OCI-LY7 (cell line): ENCODE measurements around the gene SLC22A13. TPM values are rescaled to one million over a fixed set of nuclear protein-coding genes. Genes with fewer than 3 reads are reported as not detected.

Source experiments
- BruUV-seq: library from RNA; stranded (reverse); fragments of 400-500 nt; replicated peaks from 2 replicates; lab custom pipeline; 2021; lab: Mats Ljungman, UMichigan
- CTCF ChIA-PET: fragments of 300-600 bp; sonication (Branson Sonifier 250); formaldehyde crosslinking; loops from one replicate; lab custom pipeline; 2022; ENCODE audit warnings: antibody characterized with exemption; ENCODE audit not compliant: unreplicated experiment; lab: Charles Lee
- POLR2A ChIA-PET: fragments of 300-600 bp; sonication (Branson Sonifier 250); formaldehyde crosslinking; loops from one replicate; lab custom pipeline; 2022; ENCODE audit warnings: antibody characterized with exemption; lab: Charles Lee
- DNase-seq: peaks from one replicate; pipeline ENCODE4 v3.0.0-alpha.2; 2015; ENCODE audit warnings: low spot score
- H2AFZ ChIP-seq: fragments of 200-600 bp; sonication (generic), shearing (Covaris generic); 2 replicates; pipeline ENCODE4 v1.6.1; 2014; ENCODE audit warnings: mild to moderate bottlenecking, antibody characterized with exemption, low read length, moderate library complexity
- H3K27ac ChIP-seq: fragments of 200-600 bp; sonication (generic); 2 replicates; pipeline ENCODE4 v1.5.1; 2014; ENCODE audit warnings: mixed run types, low read depth, mild to moderate bottlenecking, moderate library complexity, low read length, inconsistent platforms; ENCODE audit not compliant: poor library complexity, severe bottlenecking
- H3K36me3 ChIP-seq: fragments of 200-600 bp; sonication (generic); 2 replicates; pipeline ENCODE4 v1.6.1; 2014; ENCODE audit warnings: mild to moderate bottlenecking, antibody characterized with exemption, low read length, moderate library complexity, mixed read lengths; ENCODE audit not compliant: insufficient read depth
- H3K4me1 ChIP-seq: fragments of 200-600 bp; sonication (generic); 2 replicates; pipeline ENCODE4 v1.5.1; 2014; ENCODE audit warnings: mild to moderate bottlenecking, low read length; ENCODE audit not compliant: insufficient read depth, poor library complexity, severe bottlenecking
- H3K4me2 ChIP-seq: fragments of 200-600 bp; sonication (generic); 2 replicates; pipeline ENCODE4 v1.6.1; 2014; ENCODE audit warnings: mild to moderate bottlenecking, low read length
- H3K4me3 ChIP-seq: fragments of 200-600 bp; sonication (generic); 2 replicates; pipeline ENCODE4 v1.5.1; 2014; ENCODE audit warnings: mild to moderate bottlenecking, low read depth, low read length; ENCODE audit not compliant: poor library complexity, severe bottlenecking
- H3K79me2 ChIP-seq: fragments of 200-600 bp; sonication (generic); 2 replicates; pipeline ENCODE4 v1.6.1; 2016; ENCODE audit warnings: low read depth, mild to moderate bottlenecking, low read length, moderate library complexity, mixed read lengths; ENCODE audit not compliant: insufficient read depth
- H3K9me2 ChIP-seq: fragments of 200-600 bp; sonication (generic); 2 replicates; pipeline ENCODE4 v1.6.1; 2016; ENCODE audit warnings: mild to moderate bottlenecking, low read length, mixed read lengths; ENCODE audit not compliant: insufficient read depth
- H3K9me3 ChIP-seq: fragments of 200-600 bp; sonication (generic); 2 replicates; pipeline ENCODE4 v1.6.1; 2014; ENCODE audit warnings: mild to moderate bottlenecking, mixed run types, low read length, mixed read lengths
- H4K20me1 ChIP-seq: fragments of 200-600 bp; sonication (generic); 2 replicates; pipeline ENCODE4 v1.6.1; 2014; ENCODE audit warnings: mild to moderate bottlenecking, antibody characterized with exemption, low read length, moderate library complexity, mixed read lengths; ENCODE audit not compliant: insufficient read depth
- CTCF ChIP-seq: fragments of 200-600 bp; sonication (generic); conservative IDR thresholded peaks from 2 replicates; pipeline ENCODE4 v1.5.1; 2014; ENCODE audit warnings: mild to moderate bottlenecking, antibody characterized with exemption, low read length, moderate library complexity, mixed read lengths
- EZH2phosphoT487 ChIP-seq: fragments of 200-600 bp; sonication (generic); IDR thresholded peaks from 2 replicates; pipeline ENCODE4 v1.6.1; 2018; ENCODE audit warnings: low read depth, borderline replicate concordance, mild to moderate bottlenecking, mixed run types, antibody characterized with exemption, low read length, moderate library complexity, mixed read lengths
- intact Hi-C: fragments of 100-400 bp; cut with micrococcal nuclease; formaldehyde crosslinking; loops from one replicate; pipeline ENCODE4 v1.10.0; 2022; ENCODE audit not compliant: unreplicated experiment
- total RNA-seq, 2 experiments: library from RNA; depleted of rRNA in 1 of 2; stranded (reverse); fragments of >200 nt in 1 of 2; shearing (Covaris generic) in 1 of 2; gene quantifications; 2 replicates each; pipeline ENCODE4 v1.2.3, GENCODE V29; 2014 to 2022

SLC22A13 gene
- total RNA-seq, 2 experiments from 2014 or later: 0.13 to 0.27 TPM

- H3K4me3 ChIP-seq: no peak overlapping the region
- H3K4me1 ChIP-seq: no peaks in the 10 kb centered on the region
- CTCF ChIA-PET: no interaction called here
- H3K36me3 ChIP-seq: no peaks in the 10 kb centered on the region
- no peaks in the 10 kb centered on the region for H3K79me2 ChIP-seq
- POLR2A ChIA-PET: no interaction called here
- DNase-seq: no peak
- H3K4me2 ChIP-seq: no peak overlapping the region
- no peak for TF ChIP-seq EZH2phosphoT487
- TF ChIP-seq CTCF: no peak
- H3K9me3 ChIP-seq: no peaks in the 10 kb centered on the region
- no TSS peak for BruUV-seq
- H3K27ac ChIP-seq: no peak overlapping the region
- no peaks in the 10 kb centered on the region for H4K20me1 ChIP-seq
- intact Hi-C loops: no loop called here
- no peaks in the 10 kb centered on the region for H3K9me2 ChIP-seq
- H2AFZ ChIP-seq: no peak overlapping the region
These were observed 48.1 kb downstream of the SLC22A13 start for GRCh38 chr3:38313695-38314094.

GRCh38 chr3:38314112-38314763 is 48.6 kb downstream of the SLC22A13 start:
- no peak for TF ChIP-seq CTCF
- TF ChIP-seq EZH2phosphoT487: no peak
- H3K36me3 ChIP-seq: no peaks in the 10 kb centered on the region
- H3K79me2 ChIP-seq: no peaks in the 10 kb centered on the region
- no peaks in the 10 kb centered on the region for H3K9me3 ChIP-seq
- H3K4me2 ChIP-seq: no peak overlapping the region
- no peaks in the 10 kb centered on the region for H3K4me1 ChIP-seq
- no peak overlapping the region for H2AFZ ChIP-seq
- DNase-seq: no peak
- H4K20me1 ChIP-seq: no peaks in the 10 kb centered on the region
- POLR2A ChIA-PET: no interaction called here
- no peak overlapping the region for H3K4me3 ChIP-seq
- H3K9me2 ChIP-seq: no peaks in the 10 kb centered on the region
- CTCF ChIA-PET: no interaction called here
- no peak overlapping the region for H3K27ac ChIP-seq
- intact Hi-C loops: no loop called here
- no TSS peak for BruUV-seq

GRCh38 chr3:38314764-38315487 is 49.3 kb downstream of the SLC22A13 start:
- Histone ChIP-seq H3K79me2 (no peaks in the 10 kb centered on the region), H3K36me3 (no peaks in the 10 kb centered on the region), H3K9me2 (no peaks in the 10 kb centered on the region), H3K27ac (no peak overlapping the region), H3K4me1 (no peaks in the 10 kb centered on the region), H3K9me3 (no peaks in the 10 kb centered on the region), H2AFZ (no peak overlapping the region), H4K20me1 (no peaks in the 10 kb centered on the region), H3K4me3 (no peak overlapping the region), H3K4me2 (no peak overlapping the region)
- ChIA-PET CTCF (no interaction called here), POLR2A (no interaction called here)
- TF ChIP-seq CTCF: no peak
- no peak for TF ChIP-seq EZH2phosphoT487
- DNase-seq: no peak
- BruUV-seq: no TSS peak
- intact Hi-C loops: no loop called here
